Esophagus squamous epithelium (tissue), 4 donors: ENCODE measurements around the gene MSANTD1.

Experiments
- POLR2A ChIP-seq, 4 donors: fragments of 450-650 bp; IDR thresholded peaks; one replicate each; pipeline ENCODE4 v1.6.1; 2017; ENCODE audit warnings: antibody characterized with exemption in 4 of 4, mild to moderate bottlenecking in 4 of 4, moderate library complexity in 3 of 4
- TF ChIP-seq, protein P1 (sequence below), 6 experiments: fragments of 450-650 bp in 4 of 6; fragments of 200-600 bp in 2 of 6; sonication (generic) in 2 of 6; IDR thresholded peaks; one replicate each; pipeline ENCODE4 v1.5.1; 2016 to 2019; ENCODE audit warnings: antibody characterized with exemption in 6 of 6, mild to moderate bottlenecking in 4 of 6, moderate library complexity in 4 of 6

DNA sequence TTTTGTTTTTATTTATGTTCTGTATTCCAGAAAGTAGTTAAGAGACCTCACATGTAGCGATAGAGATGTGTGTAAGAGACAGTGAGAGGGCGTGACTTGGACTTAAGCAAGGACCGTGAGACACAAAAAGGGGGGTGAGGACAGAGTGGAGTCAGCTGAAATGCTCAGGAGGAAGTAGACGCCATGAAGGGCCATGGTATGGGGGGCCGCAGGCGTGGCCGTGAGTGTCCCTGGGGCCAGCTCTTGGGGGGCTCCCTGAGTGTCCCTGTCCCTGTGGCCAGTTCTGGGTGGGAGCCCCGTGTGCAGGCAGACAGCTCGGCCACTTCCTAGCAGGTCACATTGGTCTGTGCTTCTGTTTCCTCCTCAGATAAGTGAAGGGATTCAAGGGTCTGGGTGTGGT lies 23.0 kb upstream of the MSANTD1 start:
- no peak for TF ChIP-seq POLR2A (IDR thresholded peaks at IDR 0.05)
- TF ChIP-seq, protein P1, sequence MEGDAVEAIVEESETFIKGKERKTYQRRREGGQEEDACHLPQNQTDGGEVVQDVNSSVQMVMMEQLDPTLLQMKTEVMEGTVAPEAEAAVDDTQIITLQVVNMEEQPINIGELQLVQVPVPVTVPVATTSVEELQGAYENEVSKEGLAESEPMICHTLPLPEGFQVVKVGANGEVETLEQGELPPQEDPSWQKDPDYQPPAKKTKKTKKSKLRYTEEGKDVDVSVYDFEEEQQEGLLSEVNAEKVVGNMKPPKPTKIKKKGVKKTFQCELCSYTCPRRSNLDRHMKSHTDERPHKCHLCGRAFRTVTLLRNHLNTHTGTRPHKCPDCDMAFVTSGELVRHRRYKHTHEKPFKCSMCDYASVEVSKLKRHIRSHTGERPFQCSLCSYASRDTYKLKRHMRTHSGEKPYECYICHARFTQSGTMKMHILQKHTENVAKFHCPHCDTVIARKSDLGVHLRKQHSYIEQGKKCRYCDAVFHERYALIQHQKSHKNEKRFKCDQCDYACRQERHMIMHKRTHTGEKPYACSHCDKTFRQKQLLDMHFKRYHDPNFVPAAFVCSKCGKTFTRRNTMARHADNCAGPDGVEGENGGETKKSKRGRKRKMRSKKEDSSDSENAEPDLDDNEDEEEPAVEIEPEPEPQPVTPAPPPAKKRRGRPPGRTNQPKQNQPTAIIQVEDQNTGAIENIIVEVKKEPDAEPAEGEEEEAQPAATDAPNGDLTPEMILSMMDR (IDR thresholded peaks at IDR 0.05): no peak
